ENCODE measurements around the gene APIP. TPM values are rescaled to one million over a fixed set of nuclear protein-coding genes. Genes with fewer than 3 reads are reported as not detected.

The APIP gene
- total and polyA plus RNA-seq, 2 of the 8 experiments (the other 6 are each of a cell fraction or from before 2014, with no cell fraction given) = 10.4 to 25.7 TPM

GRCh38 chr11:34916015-34916842 lies at the start of gene APIP, which contains the start of gene PDHX (continued):
- TF ChIP-seq CTBP2 (IDR thresholded peaks at IDR 0.05; ENCODE audit: borderline replicate concordance, insufficient read depth, insufficient read length, low read length) = no peak
- TF ChIP-seq BCL11A (IDR thresholded peaks at IDR 0.05; ENCODE audit: low read depth in 2 of 2, low read length in 2 of 2) = no peak
- TF ChIP-seq CHD7 (IDR thresholded peaks at IDR 0.05; ENCODE audit: insufficient replicate concordance, low read length) = no peak
- no peak for TF ChIP-seq HDAC2 (IDR thresholded peaks at IDR 0.05; ENCODE audit: borderline replicate concordance in 1 of 2, low read depth in 2 of 2, low read length in 2 of 2)
- no peak for TF ChIP-seq USF2 (IDR thresholded peaks at IDR 0.05; ENCODE audit: low read length)
- TF ChIP-seq KDM5A (IDR thresholded peaks at IDR 0.05; ENCODE audit: low read length) = no peak
- no peak for TF ChIP-seq RXRA (IDR thresholded peaks at IDR 0.05; ENCODE audit: insufficient read depth, low read depth, low read length)
- no peak for TF ChIP-seq RFX5 (IDR thresholded peaks at IDR 0.05; ENCODE audit: borderline replicate concordance, low read depth, low read length)
